HEK293T (cell line): ENCODE results near the gene FMO3.

Experiments used
- BHLHE40 ChIP-seq: fragments of 450-650 bp; IDR thresholded peaks from 2 replicates; pipeline ENCODE4 v1.6.1; 2016; ENCODE audit warnings: mild to moderate bottlenecking, moderate library complexity, borderline replicate concordance
- FOXA1 ChIP-seq: fragments of 450-650 bp; IDR thresholded peaks from 2 replicates; pipeline ENCODE4 v1.6.1; 2016; ENCODE audit warnings: mild to moderate bottlenecking
- FOXM1 ChIP-seq: fragments of 450-650 bp; IDR thresholded peaks from 2 replicates; pipeline ENCODE4 v1.6.1; 2017; ENCODE audit warnings: mild to moderate bottlenecking, borderline replicate concordance
- LEF1 ChIP-seq: fragments of 450-650 bp; IDR thresholded peaks from 2 replicates; pipeline ENCODE4 v1.6.1; 2017; ENCODE audit warnings: mild to moderate bottlenecking, borderline replicate concordance
- NFRKB ChIP-seq: fragments of 450-650 bp; IDR thresholded peaks from 2 replicates; pipeline ENCODE4 v1.6.1; 2016; ENCODE audit warnings: mild to moderate bottlenecking, moderate library complexity
- PKNOX1 ChIP-seq: fragments of 450-650 bp; IDR thresholded peaks from 2 replicates; pipeline ENCODE4 v1.6.1; 2016
- SP1 ChIP-seq: fragments of 450-650 bp; IDR thresholded peaks from 2 replicates; pipeline ENCODE4 v1.6.1; 2017
- SUZ12 ChIP-seq: fragments of 450-650 bp; IDR thresholded peaks from 2 replicates; pipeline ENCODE4 v1.6.1; 2016; ENCODE audit warnings: mild to moderate bottlenecking
- TARDBP ChIP-seq: fragments of 450-650 bp; IDR thresholded peaks from 2 replicates; pipeline ENCODE4 v1.6.1; 2016
- ZNF384 ChIP-seq: fragments of 450-650 bp; IDR thresholded peaks from 2 replicates; pipeline ENCODE4 v1.6.1; 2016

GRCh38 chr1:171137580-171137979, 46.9 kb downstream of the FMO3 start:
- TF ChIP-seq PKNOX1 (no peak), NFRKB (no peak), FOXM1 (no peak), SP1 (no peak), BHLHE40 (no peak), FOXA1 (no peak), TARDBP (no peak), ZNF384 (no peak), SUZ12 (no peak), LEF1 (no peak)
